Liver (tissue), 9 donors: ENCODE data around the gene ARHGEF28. TPM values are rescaled to one million over a fixed set of nuclear protein-coding genes. Genes with fewer than 3 reads are reported as not detected.

ENCODE experiments used
- DNase-seq: peaks from one replicate; pipeline ENCODE4 v3.0.0-alpha.2; 2017; ENCODE audit warnings: low spot score
- H3K27ac ChIP-seq, 2 donors: one replicate each; pipeline ENCODE4 v1.7.0; 2013; ENCODE audit warnings: inconsistent platforms in 2 of 2, low read length in 2 of 2, control low read depth in 1 of 2, low read depth in 1 of 2, mild to moderate bottlenecking in 1 of 2
- H3K27me3 ChIP-seq, 4 donors: one replicate each; pipeline versions ENCODE4 v1.6.1 to v1.7.0; 2013; ENCODE audit warnings: low read length in 3 of 4, inconsistent platforms in 1 of 4, mild to moderate bottlenecking in 1 of 4, moderate library complexity in 1 of 4; ENCODE audit not compliant: control insufficient read depth in 4 of 4, insufficient read depth in 4 of 4
- H3K36me3 ChIP-seq, 4 donors: one replicate each; pipeline versions ENCODE4 v1.6.1 to v1.7.0; 2013; ENCODE audit warnings: low read length in 3 of 4, mild to moderate bottlenecking in 3 of 4, low read depth in 1 of 4, moderate library complexity in 1 of 4; ENCODE audit not compliant: control insufficient read depth in 4 of 4, insufficient read depth in 3 of 4
- H3K4me1 ChIP-seq, 4 donors: one replicate each; pipeline versions ENCODE4 v1.6.1 to v1.7.0; 2013; ENCODE audit warnings: low read length in 3 of 4, mild to moderate bottlenecking in 3 of 4, moderate library complexity in 1 of 4; ENCODE audit not compliant: control insufficient read depth in 4 of 4, insufficient read depth in 4 of 4
- H3K4me3 ChIP-seq, 3 donors: one replicate each; pipeline versions ENCODE4 v1.6.1 to v1.7.0; 2013; ENCODE audit warnings: low read length in 3 of 3, control low read depth in 1 of 3, low read depth in 1 of 3, mild to moderate bottlenecking in 1 of 3
- H3K9ac ChIP-seq, 2 donors: one replicate each; pipeline ENCODE4 v1.7.0; 2013; ENCODE audit warnings: low read length in 2 of 2, mild to moderate bottlenecking in 2 of 2, moderate library complexity in 2 of 2, control low read depth in 1 of 2, low read depth in 1 of 2
- H3K9me3 ChIP-seq, 4 donors: one replicate each; pipeline versions ENCODE4 v1.6.1 to v1.7.0; 2013; ENCODE audit warnings: low read length in 3 of 4; ENCODE audit not compliant: control insufficient read depth in 4 of 4
- EGR1 ChIP-seq, 2 donors: IDR thresholded peaks; 2 replicates each; pipeline ENCODE4 v1.6.1; 2016 to 2018; ENCODE audit warnings: antibody characterized with exemption in 2 of 2, low read depth in 2 of 2
- FOXA2 ChIP-seq: IDR thresholded peaks from 2 replicates; pipeline ENCODE4 v1.6.1; 2016; ENCODE audit warnings: antibody characterized with exemption
- GABPA ChIP-seq, 2 donors: IDR thresholded peaks in 1 of 2; conservative IDR thresholded peaks in 1 of 2; 2 replicates each; pipeline ENCODE4 v1.6.1; 2016; ENCODE audit warnings: antibody characterized with exemption in 2 of 2, mild to moderate bottlenecking in 1 of 2, moderate library complexity in 1 of 2
- HNF4A ChIP-seq, 2 donors: conservative IDR thresholded peaks; 2 replicates each; pipeline ENCODE4 v1.6.1; 2016; ENCODE audit warnings: antibody characterized with exemption in 2 of 2, mild to moderate bottlenecking in 2 of 2
- HNF4G ChIP-seq: IDR thresholded peaks from 2 replicates; pipeline ENCODE4 v1.6.1; 2016; ENCODE audit warnings: antibody characterized with exemption
- JUND ChIP-seq, 2 donors: IDR thresholded peaks; 2 replicates each; pipeline ENCODE4 v1.6.1; 2016; ENCODE audit warnings: antibody characterized with exemption in 2 of 2
- RAD21 ChIP-seq, 2 donors: IDR thresholded peaks; 2 replicates each; pipeline ENCODE4 v1.6.1; 2016; ENCODE audit warnings: antibody characterized with exemption in 2 of 2, mild to moderate bottlenecking in 2 of 2
- RXRA ChIP-seq, 2 donors: IDR thresholded peaks; 2 replicates each; pipeline ENCODE4 v1.6.1; 2017 to 2018; ENCODE audit warnings: antibody characterized with exemption in 2 of 2, mild to moderate bottlenecking in 1 of 2
- SP1 ChIP-seq: IDR thresholded peaks from 2 replicates; pipeline ENCODE4 v1.6.1; 2018; ENCODE audit warnings: antibody characterized with exemption, mild to moderate bottlenecking
- TAF1 ChIP-seq: conservative IDR thresholded peaks from 2 replicates; pipeline ENCODE4 v1.6.1; 2016; ENCODE audit warnings: antibody characterized with exemption, mild to moderate bottlenecking
- WGBS: extraction: QIAGEN DNeasy Blood & Tissue Kit; methylation state at CpG from one replicate; pipeline ENCODE4 v1.1.7; 2013; 5-methylcytosine and 5-hydroxymethylcytosine counted together
- polyA plus RNA-seq, 2 donors: library from polyadenylated mRNA; stranded (reverse) in 1 of 2; unstranded in 1 of 2; fragments of 200-250 nt in 1 of 2; fragments of >200 nt in 1 of 2; fragmentation: Nextera tagmentation in 1 of 2; extraction: Ambion mirVana in 1 of 2; gene quantifications; one replicate each; pipeline versions ENCODE4 v1.2.1 to v1.2.3, GENCODE V29; 2013 to 2015
- total RNA-seq, 2 donors: library from RNA; depleted of rRNA; stranded (reverse); fragments of >200 nt; gene quantifications; one replicate each; pipeline ENCODE4 v1.2.3, GENCODE V29; 2014
- TF ChIP-seq, protein P1 (sequence below): IDR thresholded peaks from 2 replicates; pipeline ENCODE4 v1.6.1; 2016; ENCODE audit warnings: antibody characterized with exemption
- TF ChIP-seq, protein P2 (sequence below): IDR thresholded peaks from 2 replicates; pipeline ENCODE4 v1.6.1; 2016; ENCODE audit warnings: antibody characterized with exemption
- TF ChIP-seq, protein P3 (sequence below): IDR thresholded peaks from 2 replicates; pipeline ENCODE4 v1.6.1; 2016; ENCODE audit warnings: antibody characterized with exemption, mild to moderate bottlenecking
- donor health status: healthy.
- donor health status: healthy.
- donor health status: healthy.
- donor health status: healthy.
- donor health status: healthy.

Gene ARHGEF28
- total and polyA plus RNA-seq, 4 donors, result 1.6 to 13.9 (median 3.6) TPM

DNA sequence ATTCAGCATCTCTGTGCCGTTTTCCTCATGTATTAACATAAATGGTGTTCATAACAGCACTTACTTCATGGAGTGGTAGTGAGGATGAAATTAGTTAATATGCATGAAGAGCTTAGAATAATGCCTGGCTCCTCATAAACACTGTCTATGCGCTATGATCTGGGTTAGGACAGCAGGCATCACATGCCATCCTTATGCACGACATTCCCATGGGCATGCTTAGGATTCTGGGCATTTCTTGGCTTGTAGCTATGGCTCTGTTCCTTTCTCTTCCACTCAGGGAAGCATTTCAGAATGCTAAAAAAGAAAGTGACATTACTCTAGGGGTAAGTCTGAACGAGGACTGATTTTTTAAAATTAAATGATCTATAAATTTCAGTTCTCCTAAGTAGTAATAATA lies 349.8 kb downstream of the ARHGEF28 start:
- Histone ChIP-seq H3K4me3 (no peak overlapping the region), H3K9ac (no peak overlapping the region), H3K36me3 (no peaks in the 10 kb centered on the region), H3K27me3 (no peaks in the 10 kb centered on the region), H3K4me1 (peaks cover 0 to 5% (median 1%) of the 10 kb centered on the region in 4 donors), H3K27ac (no peak overlapping the region), H3K9me3 (no peaks in the 10 kb centered on the region)
- 92% methylated on average over 4 of the region's 4 CpGs for WGBS
- no peak for DNase-seq
- no peak for TF ChIP-seq SP1
- TF ChIP-seq, protein P1, sequence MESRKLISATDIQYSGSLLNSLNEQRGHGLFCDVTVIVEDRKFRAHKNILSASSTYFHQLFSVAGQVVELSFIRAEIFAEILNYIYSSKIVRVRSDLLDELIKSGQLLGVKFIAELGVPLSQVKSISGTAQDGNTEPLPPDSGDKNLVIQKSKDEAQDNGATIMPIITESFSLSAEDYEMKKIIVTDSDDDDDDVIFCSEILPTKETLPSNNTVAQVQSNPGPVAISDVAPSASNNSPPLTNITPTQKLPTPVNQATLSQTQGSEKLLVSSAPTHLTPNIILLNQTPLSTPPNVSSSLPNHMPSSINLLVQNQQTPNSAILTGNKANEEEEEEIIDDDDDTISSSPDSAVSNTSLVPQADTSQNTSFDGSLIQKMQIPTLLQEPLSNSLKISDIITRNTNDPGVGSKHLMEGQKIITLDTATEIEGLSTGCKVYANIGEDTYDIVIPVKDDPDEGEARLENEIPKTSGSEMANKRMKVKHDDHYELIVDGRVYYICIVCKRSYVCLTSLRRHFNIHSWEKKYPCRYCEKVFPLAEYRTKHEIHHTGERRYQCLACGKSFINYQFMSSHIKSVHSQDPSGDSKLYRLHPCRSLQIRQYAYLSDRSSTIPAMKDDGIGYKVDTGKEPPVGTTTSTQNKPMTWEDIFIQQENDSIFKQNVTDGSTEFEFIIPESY, result no peak
- TF ChIP-seq, protein P2, sequence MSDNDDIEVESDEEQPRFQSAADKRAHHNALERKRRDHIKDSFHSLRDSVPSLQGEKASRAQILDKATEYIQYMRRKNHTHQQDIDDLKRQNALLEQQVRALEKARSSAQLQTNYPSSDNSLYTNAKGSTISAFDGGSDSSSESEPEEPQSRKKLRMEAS, result no peak

DNA sequence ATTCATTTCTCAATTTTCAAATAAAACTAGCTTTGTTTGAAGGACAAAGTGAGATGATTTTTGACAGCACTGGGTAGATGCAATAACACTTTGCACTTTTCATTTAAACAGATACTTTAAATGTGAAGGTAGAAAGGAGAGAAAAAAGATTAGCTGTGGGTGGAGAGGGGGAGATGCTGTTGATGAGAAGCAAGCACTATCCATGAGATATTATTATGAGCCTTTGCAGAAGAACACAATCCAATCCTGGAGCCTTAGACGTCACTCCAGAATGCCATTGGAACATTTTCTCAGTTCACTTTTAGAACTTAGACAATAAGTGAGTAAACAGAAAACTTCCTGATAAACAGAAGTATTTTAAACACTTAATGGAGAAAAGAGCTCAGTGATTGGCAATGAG lies 351.1 kb downstream of the ARHGEF28 start:
- Histone ChIP-seq H3K36me3 (no peaks in the 10 kb centered on the region), H3K4me1 (peaks cover 0 to 5% (median 1%) of the 10 kb centered on the region in 4 donors), H3K27ac (no peak overlapping the region), H3K4me3 (no peak overlapping the region), H3K27me3 (no peaks in the 10 kb centered on the region), H3K9ac (no peak overlapping the region), H3K9me3 (no peaks in the 10 kb centered on the region)
- no peak for TF ChIP-seq GABPA (IDR thresholded peaks at IDR 0.05 in 1 of 2, conservative IDR thresholded peaks at IDR 0.05 in 1 of 2)
- 89% methylated on average over 1 of the region's 1 CpG for WGBS
- no peak for DNase-seq

DNA sequence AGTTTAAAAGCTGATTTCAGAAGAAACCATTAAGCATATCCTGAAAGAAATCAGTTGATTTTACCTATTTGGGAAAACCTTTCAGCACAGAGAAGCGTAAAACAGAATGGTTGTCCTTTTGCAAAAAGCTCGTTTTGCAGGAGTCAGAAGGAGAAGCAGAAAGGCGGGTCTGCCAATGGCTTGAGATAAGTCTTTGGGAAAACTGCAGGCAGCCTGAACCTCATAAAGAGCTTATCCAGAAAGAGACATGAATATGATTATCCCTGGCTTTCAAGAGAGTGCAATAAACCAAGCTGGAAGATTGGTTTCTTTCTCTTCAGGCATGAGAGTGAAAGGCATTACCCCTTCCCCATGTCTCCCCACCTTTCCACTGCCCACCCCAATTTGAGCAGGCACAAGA lies 353.3 kb downstream of the ARHGEF28 start:
- no peaks in the 10 kb centered on the region for H3K27me3 ChIP-seq
- peaks cover 0 to 5% (median 1%) of the 10 kb centered on the region in 4 donors for H3K4me1 ChIP-seq
- TF ChIP-seq, protein P2, result no peak
- TF ChIP-seq, protein P3, sequence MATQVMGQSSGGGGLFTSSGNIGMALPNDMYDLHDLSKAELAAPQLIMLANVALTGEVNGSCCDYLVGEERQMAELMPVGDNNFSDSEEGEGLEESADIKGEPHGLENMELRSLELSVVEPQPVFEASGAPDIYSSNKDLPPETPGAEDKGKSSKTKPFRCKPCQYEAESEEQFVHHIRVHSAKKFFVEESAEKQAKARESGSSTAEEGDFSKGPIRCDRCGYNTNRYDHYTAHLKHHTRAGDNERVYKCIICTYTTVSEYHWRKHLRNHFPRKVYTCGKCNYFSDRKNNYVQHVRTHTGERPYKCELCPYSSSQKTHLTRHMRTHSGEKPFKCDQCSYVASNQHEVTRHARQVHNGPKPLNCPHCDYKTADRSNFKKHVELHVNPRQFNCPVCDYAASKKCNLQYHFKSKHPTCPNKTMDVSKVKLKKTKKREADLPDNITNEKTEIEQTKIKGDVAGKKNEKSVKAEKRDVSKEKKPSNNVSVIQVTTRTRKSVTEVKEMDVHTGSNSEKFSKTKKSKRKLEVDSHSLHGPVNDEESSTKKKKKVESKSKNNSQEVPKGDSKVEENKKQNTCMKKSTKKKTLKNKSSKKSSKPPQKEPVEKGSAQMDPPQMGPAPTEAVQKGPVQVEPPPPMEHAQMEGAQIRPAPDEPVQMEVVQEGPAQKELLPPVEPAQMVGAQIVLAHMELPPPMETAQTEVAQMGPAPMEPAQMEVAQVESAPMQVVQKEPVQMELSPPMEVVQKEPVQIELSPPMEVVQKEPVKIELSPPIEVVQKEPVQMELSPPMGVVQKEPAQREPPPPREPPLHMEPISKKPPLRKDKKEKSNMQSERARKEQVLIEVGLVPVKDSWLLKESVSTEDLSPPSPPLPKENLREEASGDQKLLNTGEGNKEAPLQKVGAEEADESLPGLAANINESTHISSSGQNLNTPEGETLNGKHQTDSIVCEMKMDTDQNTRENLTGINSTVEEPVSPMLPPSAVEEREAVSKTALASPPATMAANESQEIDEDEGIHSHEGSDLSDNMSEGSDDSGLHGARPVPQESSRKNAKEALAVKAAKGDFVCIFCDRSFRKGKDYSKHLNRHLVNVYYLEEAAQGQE, result no peak
- TF ChIP-seq TAF1 (no peak), JUND (IDR thresholded peaks at IDR 0.05) (no peak), HNF4G (no peak), HNF4A (conservative IDR thresholded peaks at IDR 0.05) (no peak), FOXA2 (no peak), RXRA (IDR thresholded peaks at IDR 0.05) (no peak), GABPA (IDR thresholded peaks at IDR 0.05 in 1 of 2, conservative IDR thresholded peaks at IDR 0.05 in 1 of 2) (no peak), EGR1 (IDR thresholded peaks at IDR 0.05; ENCODE audit: low read depth in 2 of 2) (no peak), RAD21 (IDR thresholded peaks at IDR 0.05) (no peak)
- H3K4me3 ChIP-seq, result no peak overlapping the region
- WGBS, result 92% methylated on average over 3 of the region's 3 CpGs
- H3K27ac ChIP-seq, result no peak overlapping the region
- no peaks in the 10 kb centered on the region for H3K36me3 ChIP-seq
- no peaks in the 10 kb centered on the region for H3K9me3 ChIP-seq
- no peak overlapping the region for H3K9ac ChIP-seq
- DNase-seq, result no peak
